ENCODE data around the gene HNRNPH3. TPM values are rescaled to one million over a fixed set of nuclear protein-coding genes. Genes with fewer than 3 reads are reported as not detected.

HNRNPH3 gene
- total RNA-seq, 1 donor from 2014 or later: 77.5 TPM

DNA sequence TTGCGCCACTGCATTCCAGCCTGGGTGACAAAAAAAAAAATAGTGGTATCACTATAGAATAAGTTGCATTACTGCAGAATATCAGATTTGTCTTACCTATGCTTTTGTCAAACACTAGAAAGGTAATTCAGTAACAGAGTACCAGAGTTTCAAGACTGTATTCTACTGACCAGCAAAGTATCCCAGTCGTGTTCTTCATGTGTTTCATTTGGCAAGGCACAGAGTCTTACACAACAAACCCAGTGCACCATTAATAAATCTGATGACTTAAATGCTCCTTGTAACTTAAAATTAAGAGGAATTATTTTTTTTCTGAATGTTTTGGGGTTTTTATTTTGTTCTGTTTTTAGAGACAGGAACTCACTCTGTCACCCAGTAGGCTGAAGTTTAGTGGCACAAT, 35.3 kb downstream of the HNRNPH3 start:
- Mint-ChIP-seq H3K9me3 (peaks cover 12% of the 10 kb centered on the region), H3K27me3 (ENCODE audit: insufficient read depth, low read depth) (peaks cover 2% of the 10 kb centered on the region), H3K4me3 (no peak overlapping the region), H3K27ac (no peak overlapping the region), H3K4me1 (no peaks in the 10 kb centered on the region), H3K36me3 (peaks cover 23% of the 10 kb centered on the region)
- Histone ChIP-seq H3K79me2 (ENCODE audit: low read depth) (no peaks in the 10 kb centered on the region), H2AFZ (replicated peaks) (no peak overlapping the region), H3K9ac (no peak overlapping the region), H3K4me2 (no peak overlapping the region), H3K4me1 (no peaks in the 10 kb centered on the region), H4K20me1 (ENCODE audit: low read depth) (no peaks in the 10 kb centered on the region), H3K36me3 (peaks cover 5% of the 10 kb centered on the region), H3K27ac (no peak overlapping the region), H3F3A (ENCODE audit: low read depth) (peaks cover 7% of the 10 kb centered on the region), H3K4me3 (no peak overlapping the region), H3K27me3 (no peaks in the 10 kb centered on the region), H3K9me3 (ENCODE audit: low read depth) (no peaks in the 10 kb centered on the region)
- no peak for DNase-seq (ENCODE audit: low spot score)
- TF ChIP-seq CTCF (IDR thresholded peaks at IDR 0.05): no peak
- TF ChIP-seq EZH2phosphoT487 (IDR thresholded peaks at IDR 0.05): no peak
- no peak for TF ChIP-seq EZH2 (IDR thresholded peaks at IDR 0.05)

GRCh38 chr10:68371604-68372003, 39.7 kb downstream of the HNRNPH3 start:
- no peak overlapping the region for H3K27ac ChIP-seq
- H3K4me1 Mint-ChIP-seq: no peaks in the 10 kb centered on the region
- no peak overlapping the region for H2AFZ ChIP-seq (replicated peaks)
- H3K27me3 ChIP-seq: no peaks in the 10 kb centered on the region
- H3F3A ChIP-seq (ENCODE audit: low read depth): no peaks in the 10 kb centered on the region
- H3K27me3 Mint-ChIP-seq (ENCODE audit: insufficient read depth, low read depth): peaks cover 2% of the 10 kb centered on the region
- H3K9me3 Mint-ChIP-seq: peaks cover 18% of the 10 kb centered on the region
- H3K4me3 Mint-ChIP-seq: no peak overlapping the region
- peaks cover 20% of the 10 kb centered on the region for H3K36me3 ChIP-seq
- H3K4me3 ChIP-seq: no peak overlapping the region
- TF ChIP-seq EZH2 (IDR thresholded peaks at IDR 0.05): no peak
- no peak for TF ChIP-seq CTCF (IDR thresholded peaks at IDR 0.05)
- TF ChIP-seq EZH2phosphoT487 (IDR thresholded peaks at IDR 0.05): no peak
- H4K20me1 ChIP-seq (ENCODE audit: low read depth): no peaks in the 10 kb centered on the region
- no peak overlapping the region for H3K9ac ChIP-seq
- no peak for DNase-seq (ENCODE audit: low spot score)
- H3K4me2 ChIP-seq: no peak overlapping the region
- H3K4me1 ChIP-seq: no peaks in the 10 kb centered on the region
- H3K27ac Mint-ChIP-seq: no peak overlapping the region
- H3K9me3 ChIP-seq (ENCODE audit: low read depth): no peaks in the 10 kb centered on the region
- peaks cover 41% of the 10 kb centered on the region for H3K36me3 Mint-ChIP-seq
- no peaks in the 10 kb centered on the region for H3K79me2 ChIP-seq (ENCODE audit: low read depth)

GRCh38 chr10:68385740-68386139, 53.9 kb downstream of the HNRNPH3 start:
- Mint-ChIP-seq H3K4me3 (no peak overlapping the region), H3K9me3 (no peaks in the 10 kb centered on the region), H3K4me1 (no peaks in the 10 kb centered on the region), H3K27ac (no peak overlapping the region), H3K27me3 (ENCODE audit: insufficient read depth, low read depth) (peaks cover 2% of the 10 kb centered on the region), H3K36me3 (peaks cover 22% of the 10 kb centered on the region)
- H3K79me2 ChIP-seq (ENCODE audit: low read depth): no peaks in the 10 kb centered on the region
- H3K27me3 ChIP-seq: no peaks in the 10 kb centered on the region
- no peak overlapping the region for H2AFZ ChIP-seq (replicated peaks)
- no peak overlapping the region for H3K27ac ChIP-seq
- no peak overlapping the region for H3K4me3 ChIP-seq
- H3K4me2 ChIP-seq: no peak overlapping the region
- H3K9me3 ChIP-seq (ENCODE audit: low read depth): no peaks in the 10 kb centered on the region
- no peaks in the 10 kb centered on the region for H3F3A ChIP-seq (ENCODE audit: low read depth)
- no peaks in the 10 kb centered on the region for H4K20me1 ChIP-seq (ENCODE audit: low read depth)
- H3K4me1 ChIP-seq: no peaks in the 10 kb centered on the region
- peaks cover 21% of the 10 kb centered on the region for H3K36me3 ChIP-seq
- no peak for DNase-seq (ENCODE audit: low spot score)
- H3K9ac ChIP-seq: no peak overlapping the region
- no peak for TF ChIP-seq EZH2 (IDR thresholded peaks at IDR 0.05)
- TF ChIP-seq EZH2phosphoT487 (IDR thresholded peaks at IDR 0.05): no peak
- no peak for TF ChIP-seq CTCF (IDR thresholded peaks at IDR 0.05)

Other genes with a start within 250 kb of the HNRNPH3 start
- gene MYPN, start 222.6 kb upstream of the HNRNPH3 start, total RNA-seq (ENCODE audit: low replicate concordance): not detected in 2 replicates
- gene ATOH7, start 100.0 kb upstream of the HNRNPH3 start, total RNA-seq (ENCODE audit: low replicate concordance): 0.93 TPM in 1 of 2 replicates, not detected in the other
- 3.2 and 5.8 TPM in 2 replicates for gene PBLD, start 864 bp downstream of the HNRNPH3 start, total RNA-seq (ENCODE audit: low replicate concordance)
- 28.4 and 45.2 TPM in 2 replicates for gene RUFY2, start 75.2 kb downstream of the HNRNPH3 start, total RNA-seq (ENCODE audit: low replicate concordance)
- 51.6 and 85.4 TPM in 2 replicates for gene DNA2, start 139.9 kb downstream of the HNRNPH3 start, total RNA-seq (ENCODE audit: low replicate concordance)
- 6.5 and 7.7 TPM in 2 replicates for gene SLC25A16, start 195.5 kb downstream of the HNRNPH3 start, total RNA-seq (ENCODE audit: low replicate concordance)
- gene TET1, start 228.3 kb downstream of the HNRNPH3 start, total RNA-seq (ENCODE audit: low replicate concordance): 47.9 and 67.3 TPM in 2 replicates

Measured in neural progenitor cell (in vitro differentiated cells).